ENCODE data around the gene KATNB1. TPM values are rescaled to one million over a fixed set of nuclear protein-coding genes. Genes with fewer than 3 reads are reported as not detected.

KATNB1 gene
- total and polyA plus RNA-seq, 2 of the 8 experiments (the other 6 are each of a cell fraction or from before 2014, with no cell fraction given), result 50.2 to 60.4 TPM

DNA sequence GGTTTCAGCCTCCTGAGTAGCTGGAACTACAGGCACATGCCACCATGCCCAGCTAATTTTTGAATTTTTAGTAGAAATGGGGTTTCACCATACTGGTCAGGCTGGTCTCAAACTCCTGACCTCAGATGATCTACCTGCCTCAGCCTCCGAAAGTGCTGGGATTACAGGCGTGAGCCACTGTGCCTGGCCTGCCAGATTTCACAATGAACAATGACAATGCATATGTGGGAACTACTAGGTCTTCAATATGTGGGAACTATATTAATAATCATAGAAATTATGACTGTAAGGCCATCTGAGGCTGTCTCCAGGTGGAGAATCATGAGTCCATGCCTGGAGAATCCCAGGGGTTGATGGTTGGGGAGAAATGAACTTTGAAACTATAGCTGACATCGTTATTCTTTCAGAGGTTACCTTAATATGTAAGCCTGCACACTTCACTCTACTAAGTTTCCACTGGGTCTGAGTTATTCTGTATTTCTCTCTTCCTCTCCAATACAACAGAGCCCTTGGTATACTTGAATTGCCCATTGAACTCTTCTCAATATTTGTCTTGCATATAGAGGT is 48.1 kb upstream of the KATNB1 start:
- ChIA-PET CTCF (ENCODE audit: partially characterized antibody) (interaction anchor here (0.7 to 1.4 kb wide), 3 partner anchors 38 to 213 kb away, joined by 3 read pairs; no protein-coding TSS in a partner anchor), POLR2A (ENCODE audit: partially characterized antibody) (no interaction called here)
- H3K4me3 ChIP-seq (ENCODE audit: extremely low read depth in 1 of 4, insufficient read depth in 2 of 4, low read depth in 3 of 4, low read length in 4 of 4), result no peak overlapping the region
- no peak overlapping the region for H4K8ac ChIP-seq (ENCODE audit: extremely low read depth, insufficient read depth, low read length)
- H4K20me1 ChIP-seq (replicated peaks in 1 of 2; ENCODE audit: control insufficient read depth in 1 of 2, insufficient read depth in 2 of 2, low read length in 2 of 2), result no peaks in the 10 kb centered on the region
- no peak overlapping the region for H2AK5ac ChIP-seq (ENCODE audit: low read depth, low read length)
- no peak overlapping the region for H3K56ac ChIP-seq (replicated peaks; ENCODE audit: insufficient read length, low read depth, low read length)
- no peak overlapping the region for H2BK20ac ChIP-seq (ENCODE audit: low read length)
- H3K14ac ChIP-seq (ENCODE audit: insufficient read length), result no peak overlapping the region
- no peak overlapping the region for H2BK15ac ChIP-seq (ENCODE audit: low read length)
- DNase-seq (ENCODE audit: low read depth in 1 of 2, low spot score in 2 of 2) (no peak), FAIRE-seq (no peak)
- H3K27ac ChIP-seq (ENCODE audit: low read depth, low read length), result no peak overlapping the region
- H3K18ac ChIP-seq (ENCODE audit: extremely low read depth, low read length), result no peak overlapping the region
- H3K79me1 ChIP-seq (ENCODE audit: low read depth, low read length), result no peaks in the 10 kb centered on the region
- H2BK120ac ChIP-seq (replicated peaks; ENCODE audit: low read depth, low read length), result no peak overlapping the region
- peaks cover 0 to 7% (median under 1%) of the 10 kb centered on the region in 4 experiments; a peak in 1 of 7 replicates for H3K4me1 ChIP-seq (replicated peaks in 1 of 4; ENCODE audit: control insufficient read depth in 3 of 4, insufficient read depth in 4 of 4, low read length in 3 of 4)
- no peak overlapping the region for H4K5ac ChIP-seq (ENCODE audit: insufficient read length, low read depth, low read length)
- H3K36me3 ChIP-seq (ENCODE audit: control insufficient read depth in 2 of 4, insufficient read depth in 4 of 4, low read length in 3 of 4), result no peaks in the 10 kb centered on the region
- no peaks in the 10 kb centered on the region for H3K9me3 ChIP-seq (ENCODE audit: insufficient read depth in 2 of 2, low read depth in 1 of 2, low read length in 1 of 2)
- H3K9ac ChIP-seq (replicated peaks in 1 of 4; ENCODE audit: extremely low read depth in 1 of 4, low read depth in 3 of 4, low read length in 3 of 4), result no peak overlapping the region
- no peaks in the 10 kb centered on the region for H3K27me3 ChIP-seq (replicated peaks in 1 of 4; ENCODE audit: control insufficient read depth in 3 of 4, extremely low read depth in 1 of 4, insufficient read depth in 3 of 4, low read length in 3 of 4)
- no peak overlapping the region for H4K91ac ChIP-seq (replicated peaks; ENCODE audit: insufficient read length, low read length)
- H3K4me2 ChIP-seq (ENCODE audit: insufficient read depth in 1 of 2, low read depth in 2 of 2, low read length in 2 of 2), result no peak overlapping the region
- H3K23ac ChIP-seq (ENCODE audit: insufficient read length), result no peak overlapping the region
- H3K4ac ChIP-seq (replicated peaks; ENCODE audit: insufficient read length, low read depth, low read length), result no peak overlapping the region
- H2AFZ ChIP-seq (ENCODE audit: low read length), result no peak overlapping the region
- no peak overlapping the region for H2BK5ac ChIP-seq (ENCODE audit: low read depth, low read length)
- H3K79me2 ChIP-seq (ENCODE audit: control insufficient read depth in 1 of 2, insufficient read depth in 2 of 2, low read length in 2 of 2), result no peaks in the 10 kb centered on the region
- no peak overlapping the region for H2BK12ac ChIP-seq (ENCODE audit: low read depth, low read length)
- H3K23me2 ChIP-seq (ENCODE audit: low read depth, low read length), result no peaks in the 10 kb centered on the region
- 91% methylated on average over 3 of the region's 3 CpGs; no CpG with 5 or more reads in 1 of the 2 experiments for whole genome bisulfite sequencing, 2 experiments (ENCODE audit: extremely low coverage in 1 of 2, insufficient coverage in 1 of 2, insufficient read length in 1 of 2, insufficient replicate concordance in 2 of 2, low coverage in 1 of 2, low lambda C conversion rate in 2 of 2, missing lambda C conversion rate in 1 of 2)
- TF ChIP-seq RFX5 (IDR thresholded peaks at IDR 0.05; ENCODE audit: borderline replicate concordance, low read depth, low read length) (no peak), TCF12 (IDR thresholded peaks at IDR 0.05; ENCODE audit: low read depth, low read length) (no peak), BRCA1 (IDR thresholded peaks at IDR 0.05; ENCODE audit: low read depth, low read length) (no peak), PHF8 (conservative IDR thresholded peaks at IDR 0.05; ENCODE audit: low read depth, low read length) (no peak), CBX8 (IDR thresholded peaks at IDR 0.05; ENCODE audit: borderline replicate concordance, low read depth, low read length) (no peak), EP300 (IDR thresholded peaks at IDR 0.05; ENCODE audit: borderline replicate concordance in 1 of 2, low read depth in 2 of 2, low read length in 2 of 2) (no peak), RXRA (IDR thresholded peaks at IDR 0.05; ENCODE audit: insufficient read depth, low read depth, low read length) (no peak), SRF (IDR thresholded peaks at IDR 0.05; ENCODE audit: low read depth, low read length) (no peak), CHD2 (IDR thresholded peaks at IDR 0.05; ENCODE audit: low read length) (no peak)
- TF ChIP-seq, protein P1, sequence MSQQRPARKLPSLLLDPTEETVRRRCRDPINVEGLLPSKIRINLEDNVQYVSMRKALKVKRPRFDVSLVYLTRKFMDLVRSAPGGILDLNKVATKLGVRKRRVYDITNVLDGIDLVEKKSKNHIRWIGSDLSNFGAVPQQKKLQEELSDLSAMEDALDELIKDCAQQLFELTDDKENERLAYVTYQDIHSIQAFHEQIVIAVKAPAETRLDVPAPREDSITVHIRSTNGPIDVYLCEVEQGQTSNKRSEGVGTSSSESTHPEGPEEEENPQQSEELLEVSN (IDR thresholded peaks at IDR 0.05), result no peak

Data from H1 (cell line).